Endothelial cell of hepatic sinusoid (primary cell): ENCODE data around the gene DYNC1H1.

Experiments
- in situ Hi-C: cut with HindIII; loops from 2 replicates; pipeline ENCODE4 v1.10.0; 2017; ENCODE audit warnings: low sequenced_read_pairs

DYNC1H1 gene

GRCh38 chr14:102084931-102085330, 120.6 kb downstream of the DYNC1H1 start:
- in situ Hi-C loops: no loop called here

- in situ Hi-C loops: no loop called here
Measured at GRCh38 chr14:102085488-102085887, 121.1 kb downstream of the DYNC1H1 start.

- in situ Hi-C loops: no loop called here
Measured at GRCh38 chr14:102085948-102086708, 121.8 kb downstream of the DYNC1H1 start.

GRCh38 chr14:102086709-102086971, 122.3 kb downstream of the DYNC1H1 start:
- in situ Hi-C loops: no loop called here

GRCh38 chr14:102086972-102087761, 122.8 kb downstream of the DYNC1H1 start, which contains the start of gene HSP90AA1:
TSS of gene HSP90AA1 (minus strand) at chr14:102087044. CDS start at chr14:102086378, 666 bp downstream.
- in situ Hi-C loops: no loop called here

GRCh38 chr14:102087762-102088011, 123.3 kb downstream of the DYNC1H1 start:
- in situ Hi-C loops: no loop called here

GRCh38 chr14:102088012-102088792, 123.8 kb downstream of the DYNC1H1 start:
- in situ Hi-C loops: no loop called here

GRCh38 chr14:102089621-102090343, 125.4 kb downstream of the DYNC1H1 start:
- in situ Hi-C loops: loop anchor here (10.0 kb wide), 1 partner anchor 55 kb away; no protein-coding TSS in a partner anchor

- in situ Hi-C loops: loop anchor here (10.0 kb wide), 1 partner anchor 56 kb away; no protein-coding TSS in a partner anchor
Measured at GRCh38 chr14:102090713-102091112, 126.3 kb downstream of the DYNC1H1 start.

- in situ Hi-C loops: loop anchor here (10.0 kb wide), 1 partner anchor 58 kb away; no protein-coding TSS in a partner anchor
Measured at GRCh38 chr14:102092806-102093205, 128.4 kb downstream of the DYNC1H1 start.

- in situ Hi-C loops: loop anchor here (10.0 kb wide), 1 partner anchor 59 kb away; no protein-coding TSS in a partner anchor
Measured at GRCh38 chr14:102094101-102094500, 129.7 kb downstream of the DYNC1H1 start.

- in situ Hi-C loops: loop anchor here (5.0 to 10.0 kb wide), 2 partner anchors 61 to 207 kb away; no protein-coding TSS in a partner anchor
Measured at GRCh38 chr14:102095231-102095870, 131.0 kb downstream of the DYNC1H1 start.

GRCh38 chr14:102095871-102096568, 131.6 kb downstream of the DYNC1H1 start:
- in situ Hi-C loops: loop anchor here (5.0 to 10.0 kb wide), 2 partner anchors 61 to 206 kb away; no protein-coding TSS in a partner anchor

- in situ Hi-C loops: loop anchor here (5.0 to 10.0 kb wide), 2 partner anchors 62 to 206 kb away; no protein-coding TSS in a partner anchor
Measured at GRCh38 chr14:102096569-102097188, 132.3 kb downstream of the DYNC1H1 start.

- in situ Hi-C loops: loop anchor here (5.0 to 10.0 kb wide), 2 partner anchors 63 to 205 kb away; no protein-coding TSS in a partner anchor
Measured at GRCh38 chr14:102097441-102098135, 133.2 kb downstream of the DYNC1H1 start.

- in situ Hi-C loops: no loop called here
Measured at GRCh38 chr14:102103062-102103695, 138.8 kb downstream of the DYNC1H1 start.

- in situ Hi-C loops: no loop called here
Measured at GRCh38 chr14:102105369-102105768, 141.0 kb downstream of the DYNC1H1 start.
